Effector memory CD4-positive, alpha-beta T cell (primary cell): ENCODE data around the gene CD96.
A peak's percentile ranks its signal among the peaks of the same experiment; 100 is the strongest.
"Not testable (repeated sequence)": the region's sequence is repeated elsewhere in the genome, so short reads cannot be mapped to it uniquely, and the experiment has no call there.

Experiments used
- DNase-seq, 3 donors: peaks; one replicate each; pipeline ENCODE4 v3.0.0-alpha.2; 2020
- H3K27ac ChIP-seq: 2 replicates; pipeline ENCODE4 v1.7.0; 2013; ENCODE audit warnings: mild to moderate bottlenecking, low read length, moderate library complexity; ENCODE audit not compliant: insufficient read depth, poor library complexity, severe bottlenecking
- H3K27me3 ChIP-seq: replicated peaks from 2 replicates; pipeline ENCODE4 v1.7.0; 2013; ENCODE audit warnings: mild to moderate bottlenecking, low read length; ENCODE audit not compliant: insufficient read depth, control insufficient read depth, poor library complexity, severe bottlenecking
- H3K36me3 ChIP-seq: 2 replicates; pipeline ENCODE4 v1.7.0; 2013; ENCODE audit warnings: mild to moderate bottlenecking, low read length, moderate library complexity; ENCODE audit not compliant: control insufficient read depth, insufficient read depth
- H3K4me1 ChIP-seq: 2 replicates; pipeline ENCODE4 v1.7.0; 2013; ENCODE audit warnings: low read length, mild to moderate bottlenecking; ENCODE audit not compliant: control insufficient read depth, insufficient read depth, poor library complexity, severe bottlenecking
- H3K4me3 ChIP-seq: 2 replicates; pipeline ENCODE4 v1.7.0; 2013; ENCODE audit warnings: low read length, low read depth, mild to moderate bottlenecking; ENCODE audit not compliant: insufficient read depth, poor library complexity, severe bottlenecking
- H3K9me3 ChIP-seq: 2 replicates; pipeline ENCODE4 v1.7.0; 2013; ENCODE audit warnings: mild to moderate bottlenecking, low read length, moderate library complexity; ENCODE audit not compliant: control insufficient read depth

Gene CD96

DNA sequence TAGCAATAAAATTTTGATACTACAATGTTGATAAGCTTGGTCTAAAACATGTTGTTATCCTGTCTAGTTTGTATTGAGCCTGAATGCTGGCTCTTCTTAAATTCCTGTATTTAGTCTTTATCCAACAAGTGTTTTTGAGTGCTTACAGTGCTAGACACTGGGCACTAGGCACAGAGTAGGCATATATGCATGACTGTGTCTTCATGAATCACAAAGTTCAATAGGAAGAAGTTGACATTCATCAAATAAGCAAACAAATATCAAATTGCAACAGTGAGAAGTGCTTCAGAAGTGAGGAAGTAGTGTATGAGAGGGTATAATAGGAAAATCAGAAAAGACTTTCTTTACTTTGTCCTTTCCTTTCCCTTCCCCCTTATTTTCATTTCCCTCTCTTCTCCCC is 6.8 kb downstream of the CD96 start:
- DNase-seq = no peak
- no peaks in the 10 kb centered on the region for H3K9me3 ChIP-seq

GRCh38 chr3:111561902-111562301 is 19.9 kb downstream of the CD96 start:
- H3K27ac ChIP-seq, DNase-seq, H3K27me3 ChIP-seq, H3K36me3 ChIP-seq, H3K9me3 ChIP-seq, H3K4me3 ChIP-seq: not testable (repeated sequence)
- peaks cover 19% of the 10 kb centered on the region for H3K4me1 ChIP-seq

More for the DNA sequence above, 6.8 kb downstream of the CD96 start:
- Histone ChIP-seq H3K4me3 (peak overlapping the region; percentile 46), H3K27ac (peak overlapping the region; percentile 86), H3K36me3 (no peaks in the 10 kb centered on the region), H3K27me3 (no peaks in the 10 kb centered on the region), H3K4me1 (peaks cover 64% of the 10 kb centered on the region)

- DNase-seq = no peak
- no peaks in the 10 kb centered on the region for H3K9me3 ChIP-seq
- H3K27me3 ChIP-seq = no peaks in the 10 kb centered on the region
- peaks cover 18% of the 10 kb centered on the region for H3K36me3 ChIP-seq
- H3K4me3 ChIP-seq = no peak overlapping the region
- peaks cover 20% of the 10 kb centered on the region for H3K4me1 ChIP-seq
- no peak overlapping the region for H3K27ac ChIP-seq
Observed at GRCh38 chr3:111566844-111567243, 24.8 kb downstream of the CD96 start.

- H3K4me1 ChIP-seq = peaks cover 11% of the 10 kb centered on the region
- no peak for DNase-seq
- no peak overlapping the region for H3K27ac ChIP-seq
- no peaks in the 10 kb centered on the region for H3K9me3 ChIP-seq
- peaks cover 22% of the 10 kb centered on the region for H3K36me3 ChIP-seq
- no peak overlapping the region for H3K4me3 ChIP-seq
- no peaks in the 10 kb centered on the region for H3K27me3 ChIP-seq
Observed at GRCh38 chr3:111568355-111568754, 26.4 kb downstream of the CD96 start.

- Histone ChIP-seq H3K4me3 (no peak overlapping the region), H3K27me3 (no peaks in the 10 kb centered on the region), H3K27ac (no peak overlapping the region), H3K4me1 (peaks cover 10% of the 10 kb centered on the region), H3K36me3 (peaks cover 22% of the 10 kb centered on the region), H3K9me3 (no peaks in the 10 kb centered on the region)
- no peak for DNase-seq
Observed at GRCh38 chr3:111568911-111569310, 26.9 kb downstream of the CD96 start.

GRCh38 chr3:111570404-111571030 is 28.5 kb downstream of the CD96 start:
- peaks cover 22% of the 10 kb centered on the region for H3K36me3 ChIP-seq
- H3K4me1 ChIP-seq = peaks cover 5% of the 10 kb centered on the region
- DNase-seq = no peak
- no peaks in the 10 kb centered on the region for H3K9me3 ChIP-seq
- no peak overlapping the region for H3K27ac ChIP-seq
- H3K27me3 ChIP-seq = no peaks in the 10 kb centered on the region
- H3K4me3 ChIP-seq = no peak overlapping the region

GRCh38 chr3:111571282-111571681 is 29.3 kb downstream of the CD96 start:
- no peak overlapping the region for H3K27ac ChIP-seq
- H3K9me3 ChIP-seq = no peaks in the 10 kb centered on the region
- no peak for DNase-seq

DNA sequence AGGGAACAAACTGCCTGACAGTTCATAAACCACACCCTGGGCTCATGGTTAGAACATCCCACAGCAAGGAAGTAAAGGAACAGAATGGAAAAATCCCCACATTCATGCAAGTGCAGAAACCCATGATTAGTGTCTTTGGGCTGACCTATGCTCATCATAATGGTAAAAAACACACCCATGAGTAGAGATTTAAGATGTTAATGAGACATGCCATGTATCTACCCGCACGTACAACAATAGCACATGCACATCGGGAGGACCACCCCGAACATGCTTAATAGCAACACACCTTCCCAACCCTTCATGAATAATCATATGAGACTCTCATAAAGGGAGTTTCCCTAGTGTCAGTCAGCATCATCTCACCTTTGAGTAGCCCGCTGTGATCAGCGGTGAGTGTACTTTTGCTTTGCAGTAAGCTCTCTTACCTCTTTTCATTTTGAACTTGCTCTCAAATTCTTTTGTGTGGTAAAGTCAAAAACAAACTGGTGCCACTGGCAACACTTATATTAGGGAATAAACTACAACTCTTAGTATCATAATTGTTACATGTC is 30.0 kb downstream of the CD96 start:
- Histone ChIP-seq H3K9me3 (no peaks in the 10 kb centered on the region), H3K4me3 (no peak overlapping the region), H3K27me3 (no peaks in the 10 kb centered on the region), H3K4me1 (peaks cover under 1% of the 10 kb centered on the region), H3K27ac (no peak overlapping the region), H3K36me3 (peaks cover 26% of the 10 kb centered on the region)
- peak in 2 of 3 donors; percentile 3 to 8 for DNase-seq

More at GRCh38 chr3:111571282-111571681, 29.3 kb downstream of the CD96 start:
- H3K36me3 ChIP-seq = peaks cover 22% of the 10 kb centered on the region
- H3K4me3 ChIP-seq = no peak overlapping the region
- peaks cover 5% of the 10 kb centered on the region for H3K4me1 ChIP-seq
- no peaks in the 10 kb centered on the region for H3K27me3 ChIP-seq

- H3K4me3 ChIP-seq = no peak overlapping the region
- H3K36me3 ChIP-seq = peaks cover 41% of the 10 kb centered on the region
- no peak overlapping the region for H3K27ac ChIP-seq
- H3K27me3 ChIP-seq = no peaks in the 10 kb centered on the region
- H3K9me3 ChIP-seq = no peaks in the 10 kb centered on the region
- no peaks in the 10 kb centered on the region for H3K4me1 ChIP-seq
- DNase-seq = no peak
Observed at GRCh38 chr3:111577113-111577512, 35.1 kb downstream of the CD96 start.

GRCh38 chr3:111577798-111578685 is 36.0 kb downstream of the CD96 start:
- Histone ChIP-seq H3K27me3 (no peaks in the 10 kb centered on the region), H3K4me1 (no peaks in the 10 kb centered on the region), H3K9me3 (no peaks in the 10 kb centered on the region), H3K36me3 (peaks cover 39% of the 10 kb centered on the region), H3K4me3 (no peak overlapping the region), H3K27ac (no peak overlapping the region)
- no peak for DNase-seq
